Measurements from ENCODE around the gene PRKCQ. TPM values are rescaled to one million over a fixed set of nuclear protein-coding genes. Genes with fewer than 3 reads are reported as not detected.
A peak's percentile ranks its signal among the peaks of the same experiment; 100 is the strongest.

The PRKCQ gene
- total and polyA plus RNA-seq, 5 donors = 0.05 to 0.25 (median 0.20) TPM

- Histone ChIP-seq H3K27ac (ENCODE audit: low read length) (no peak overlapping the region), H3K4me3 (ENCODE audit: low read length) (no peak overlapping the region), H3K27me3 (ENCODE audit: control insufficient read depth, insufficient read depth) (no peaks in the 10 kb centered on the region), H3K9me3 (ENCODE audit: control insufficient read depth, low read length) (no peaks in the 10 kb centered on the region), H3K4me1 (ENCODE audit: control insufficient read depth, insufficient read depth, low read length) (no peaks in the 10 kb centered on the region)
- 44% methylated on average over 5 of the region's 5 CpGs for WGBS
- intact Hi-C loops (cut with DNase I) = no loop called here
- ATAC-seq (peak in 1 of 2 donors; percentile 38), DNase-seq (peak in 2 of 3 donors; percentile 55 to 67)
Measured at GRCh38 chr10:6537770-6538169, 42.3 kb downstream of the PRKCQ start.

DNA sequence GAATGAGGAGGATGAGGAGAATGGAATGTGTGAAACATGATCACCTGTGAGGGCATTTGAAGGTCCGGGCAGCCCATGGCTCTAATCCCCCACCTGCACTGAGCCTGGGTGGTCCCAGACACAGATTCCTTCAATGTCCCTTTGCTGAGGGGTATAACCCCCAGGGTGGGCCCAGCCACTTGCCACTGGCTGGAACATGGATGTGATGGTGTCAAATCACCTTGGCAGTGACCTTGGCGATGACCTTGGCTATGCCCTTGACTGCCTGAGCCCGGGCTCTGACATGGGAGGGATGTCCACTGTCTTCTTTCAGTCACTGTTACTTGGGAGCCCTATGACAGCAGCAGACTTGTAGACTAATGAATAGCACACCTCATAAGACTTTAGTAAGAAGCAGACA, 44.0 kb downstream of the PRKCQ start:
- no peaks in the 10 kb centered on the region for H3K9me3 ChIP-seq (ENCODE audit: control insufficient read depth, low read length)
- 80% methylated on average over 3 of the region's 3 CpGs for WGBS

GRCh38 chr10:6535156-6535764, 44.8 kb downstream of the PRKCQ start:
- no peaks in the 10 kb centered on the region for H3K9me3 ChIP-seq (ENCODE audit: control insufficient read depth, low read length)
- H3K4me3 ChIP-seq (ENCODE audit: low read length) = no peak overlapping the region
- 94% methylated on average over 11 of the region's 11 CpGs for WGBS
- ATAC-seq (no peak), DNase-seq (no peak)
- no peaks in the 10 kb centered on the region for H3K4me1 ChIP-seq (ENCODE audit: control insufficient read depth, insufficient read depth, low read length)
- no peak overlapping the region for H3K27ac ChIP-seq (ENCODE audit: low read length)
- no peaks in the 10 kb centered on the region for H3K27me3 ChIP-seq (ENCODE audit: control insufficient read depth, insufficient read depth)
- intact Hi-C loops (cut with DNase I) = no loop called here

More for the DNA sequence above, 44.0 kb downstream of the PRKCQ start:
- DNase-seq = no peak
- no peak overlapping the region for H3K4me3 ChIP-seq (ENCODE audit: low read length)
- no peaks in the 10 kb centered on the region for H3K27me3 ChIP-seq (ENCODE audit: control insufficient read depth, insufficient read depth)
- no peak for ATAC-seq
- H3K4me1 ChIP-seq (ENCODE audit: control insufficient read depth, insufficient read depth, low read length) = no peaks in the 10 kb centered on the region
- H3K27ac ChIP-seq (ENCODE audit: low read length) = no peak overlapping the region
- intact Hi-C loops (cut with DNase I) = no loop called here

DNA sequence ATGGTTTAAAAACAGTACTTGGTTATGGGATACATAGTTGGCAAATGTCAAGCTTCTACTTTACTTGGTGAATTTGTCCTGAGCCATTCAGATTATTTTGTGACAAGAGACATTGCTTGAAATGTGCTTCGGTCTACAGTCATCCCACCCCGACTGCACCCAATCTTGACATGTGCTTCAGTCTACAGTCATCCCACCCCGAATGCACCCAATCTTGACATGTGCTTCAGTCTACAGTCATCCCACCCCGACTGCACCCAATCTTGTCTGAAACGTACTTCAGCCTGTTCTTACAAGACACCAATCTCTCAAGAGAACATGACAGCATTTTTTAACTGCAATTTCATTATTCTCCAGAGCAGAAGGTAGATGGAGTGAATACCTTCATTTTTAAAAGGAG, 47.8 kb downstream of the PRKCQ start:
- no peak overlapping the region for H3K27ac ChIP-seq (ENCODE audit: low read length)
- intact Hi-C loops (cut with DNase I) = no loop called here
- ATAC-seq (no peak), DNase-seq (no peak)
- H3K9me3 ChIP-seq (ENCODE audit: control insufficient read depth, low read length) = no peaks in the 10 kb centered on the region
- no peak overlapping the region for H3K4me3 ChIP-seq (ENCODE audit: low read length)
- no peaks in the 10 kb centered on the region for H3K27me3 ChIP-seq (ENCODE audit: control insufficient read depth, insufficient read depth)
- 82% methylated on average over 5 of the region's 5 CpGs for WGBS
- H3K4me1 ChIP-seq (ENCODE audit: control insufficient read depth, insufficient read depth, low read length) = no peaks in the 10 kb centered on the region

GRCh38 chr10:6530966-6531365, 49.1 kb downstream of the PRKCQ start:
- no peaks in the 10 kb centered on the region for H3K4me1 ChIP-seq (ENCODE audit: control insufficient read depth, insufficient read depth, low read length)
- DNase-seq = no peak
- ATAC-seq = no peak
- H3K9me3 ChIP-seq (ENCODE audit: control insufficient read depth, low read length) = no peaks in the 10 kb centered on the region
- H3K27ac ChIP-seq (ENCODE audit: low read length) = no peak overlapping the region
- WGBS = 52% methylated on average over 4 of the region's 4 CpGs
- H3K27me3 ChIP-seq (ENCODE audit: control insufficient read depth, insufficient read depth) = no peaks in the 10 kb centered on the region
- intact Hi-C loops (cut with DNase I) = no loop called here
- H3K4me3 ChIP-seq (ENCODE audit: low read length) = no peak overlapping the region

- intact Hi-C loops (cut with DNase I) = no loop called here
- Histone ChIP-seq H3K4me1 (ENCODE audit: control insufficient read depth, insufficient read depth, low read length) (no peaks in the 10 kb centered on the region), H3K27ac (ENCODE audit: low read length) (no peak overlapping the region), H3K27me3 (ENCODE audit: control insufficient read depth, insufficient read depth) (no peaks in the 10 kb centered on the region), H3K4me3 (ENCODE audit: low read length) (no peak overlapping the region), H3K9me3 (ENCODE audit: control insufficient read depth, low read length) (no peaks in the 10 kb centered on the region)
- peak in 1 of 3 donors; percentile 35 for DNase-seq
- WGBS = 82% methylated on average over 18 of the region's 18 CpGs
- ATAC-seq = no peak
Measured at GRCh38 chr10:6530211-6530840, 49.8 kb downstream of the PRKCQ start.

DNA sequence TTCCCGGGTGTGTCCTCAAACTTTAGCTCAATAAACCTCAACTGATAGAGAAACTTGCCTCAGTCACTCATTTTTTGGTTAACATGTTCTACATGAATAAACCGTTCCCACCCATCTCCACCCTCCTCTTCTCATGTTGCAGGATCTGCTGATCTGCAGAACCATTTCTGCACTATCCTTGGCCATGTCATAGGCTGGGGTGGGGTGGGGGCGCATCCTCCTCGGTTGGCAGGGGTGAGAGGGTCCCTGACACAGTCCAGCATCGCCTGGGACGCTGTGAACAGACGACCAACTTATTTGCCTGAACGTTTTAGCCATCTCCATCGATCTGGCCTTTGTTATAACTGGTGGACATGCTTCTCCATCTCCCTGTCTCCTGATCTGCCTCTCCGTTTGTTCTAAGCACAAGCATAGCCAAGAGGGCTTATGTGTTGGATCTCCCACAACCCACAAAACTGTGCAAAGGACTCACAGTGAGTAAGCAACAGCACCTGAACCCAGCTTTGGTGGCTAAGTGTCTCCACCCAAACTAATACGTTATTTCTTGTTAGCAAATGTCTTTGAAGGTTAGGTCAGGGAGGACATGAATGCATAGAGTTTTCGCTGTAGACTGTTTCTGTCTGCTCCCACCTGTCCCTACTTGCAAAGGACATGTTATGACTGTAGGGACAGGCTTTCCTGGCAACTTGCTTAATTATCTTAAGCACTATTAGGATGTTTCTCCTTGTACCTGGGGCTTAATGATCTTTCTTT, 51.7 kb downstream of the PRKCQ start:
- 79% methylated on average over 12 of the region's 12 CpGs for WGBS
- intact Hi-C loops (cut with DNase I) = no loop called here
- H3K4me1 ChIP-seq (ENCODE audit: control insufficient read depth, insufficient read depth, low read length) = no peaks in the 10 kb centered on the region

DNA sequence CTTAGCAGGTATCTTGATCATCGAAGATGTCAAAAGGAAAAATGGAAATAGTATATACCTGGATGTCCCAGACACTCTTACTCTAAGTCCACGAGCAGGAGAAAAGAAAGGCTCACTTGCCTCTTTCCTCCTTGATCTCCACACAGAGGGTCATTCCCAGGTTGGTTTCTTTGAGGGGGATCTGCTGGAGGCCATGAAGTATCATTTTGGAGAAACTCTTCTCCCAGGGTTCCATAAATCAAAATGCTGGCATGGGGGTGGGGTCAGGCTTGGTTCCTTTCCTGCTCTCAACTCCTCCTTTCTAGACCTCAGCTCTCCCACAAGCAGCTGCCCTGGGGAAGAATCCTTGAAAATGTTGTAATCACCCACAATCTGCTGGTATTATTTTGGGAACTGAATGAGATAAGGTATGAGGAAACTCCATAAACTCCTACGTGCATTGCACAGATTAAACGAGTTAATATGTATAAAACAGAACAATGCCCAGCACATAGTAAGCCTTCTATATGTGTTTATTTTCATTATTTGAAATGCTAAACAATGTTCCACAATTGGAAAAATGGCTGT, 54.4 kb downstream of the PRKCQ start:
- DNase-seq (no peak), ATAC-seq (no peak)
- intact Hi-C loops (cut with DNase I) = no loop called here
- H3K27ac ChIP-seq (ENCODE audit: low read length) = no peak overlapping the region
- H3K9me3 ChIP-seq (ENCODE audit: control insufficient read depth, low read length) = no peaks in the 10 kb centered on the region
- 68% methylated on average over 4 of the region's 4 CpGs for WGBS
- no peak overlapping the region for H3K4me3 ChIP-seq (ENCODE audit: low read length)
- H3K4me1 ChIP-seq (ENCODE audit: control insufficient read depth, insufficient read depth, low read length) = no peaks in the 10 kb centered on the region
- no peaks in the 10 kb centered on the region for H3K27me3 ChIP-seq (ENCODE audit: control insufficient read depth, insufficient read depth)

More for the DNA sequence above, 51.7 kb downstream of the PRKCQ start:
- Histone ChIP-seq H3K27me3 (ENCODE audit: control insufficient read depth, insufficient read depth) (no peaks in the 10 kb centered on the region), H3K4me3 (ENCODE audit: low read length) (no peak overlapping the region), H3K27ac (ENCODE audit: low read length) (no peak overlapping the region), H3K9me3 (ENCODE audit: control insufficient read depth, low read length) (no peaks in the 10 kb centered on the region)
- ATAC-seq = no peak
- no peak for DNase-seq

DNA sequence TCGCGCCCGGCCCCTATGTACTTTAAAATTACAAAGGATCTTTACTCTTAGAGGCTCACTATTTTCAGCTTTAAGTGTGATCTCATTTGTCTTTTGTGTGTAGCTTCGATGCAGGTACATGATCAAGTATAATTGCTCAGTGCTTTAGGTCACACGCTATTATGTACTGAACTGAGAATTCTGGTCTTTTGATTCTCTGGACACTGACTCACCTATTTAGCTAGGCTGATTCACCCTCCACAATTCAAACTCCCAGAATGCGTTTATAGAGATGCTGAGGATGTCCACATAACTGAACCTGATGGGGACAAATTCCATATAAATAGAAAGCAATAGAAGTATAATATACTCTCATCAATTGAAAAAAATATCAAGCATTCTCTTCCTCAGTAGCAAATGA, 57.8 kb downstream of the PRKCQ start:
- intact Hi-C loops (cut with DNase I) = no loop called here
- no peak for ATAC-seq
- no peaks in the 10 kb centered on the region for H3K4me1 ChIP-seq (ENCODE audit: control insufficient read depth, insufficient read depth, low read length)
- 92% methylated on average over 6 of the region's 6 CpGs for WGBS
- H3K4me3 ChIP-seq (ENCODE audit: low read length) = no peak overlapping the region
- H3K9me3 ChIP-seq (ENCODE audit: control insufficient read depth, low read length) = no peaks in the 10 kb centered on the region
- no peak for DNase-seq
- no peak overlapping the region for H3K27ac ChIP-seq (ENCODE audit: low read length)
- no peaks in the 10 kb centered on the region for H3K27me3 ChIP-seq (ENCODE audit: control insufficient read depth, insufficient read depth)

GRCh38 chr10:6520138-6520537, 59.9 kb downstream of the PRKCQ start:
- ATAC-seq = no peak
- DNase-seq = no peak
- 90% methylated on average over 10 of the region's 10 CpGs for WGBS

GRCh38 chr10:6518791-6519429, 61.2 kb downstream of the PRKCQ start:
- no peak for DNase-seq
- ATAC-seq = no peak
- Histone ChIP-seq H3K9me3 (ENCODE audit: control insufficient read depth, low read length) (no peaks in the 10 kb centered on the region), H3K4me3 (ENCODE audit: low read length) (no peak overlapping the region), H3K27ac (ENCODE audit: low read length) (no peak overlapping the region), H3K4me1 (ENCODE audit: control insufficient read depth, insufficient read depth, low read length) (no peaks in the 10 kb centered on the region), H3K27me3 (ENCODE audit: control insufficient read depth, insufficient read depth) (no peaks in the 10 kb centered on the region)
- intact Hi-C loops (cut with DNase I) = no loop called here
- 66% methylated on average over 5 of the region's 5 CpGs for WGBS

More at GRCh38 chr10:6520138-6520537, 59.9 kb downstream of the PRKCQ start:
- Histone ChIP-seq H3K27me3 (ENCODE audit: control insufficient read depth, insufficient read depth) (no peaks in the 10 kb centered on the region), H3K4me1 (ENCODE audit: control insufficient read depth, insufficient read depth, low read length) (no peaks in the 10 kb centered on the region), H3K9me3 (ENCODE audit: control insufficient read depth, low read length) (no peaks in the 10 kb centered on the region), H3K27ac (ENCODE audit: low read length) (no peak overlapping the region), H3K4me3 (ENCODE audit: low read length) (no peak overlapping the region)
- intact Hi-C loops (cut with DNase I) = no loop called here
